HepG2 (cell line): ENCODE measurements around the gene CCND1. TPM values are rescaled to one million over a fixed set of nuclear protein-coding genes. Genes with fewer than 3 reads are reported as not detected.
A peak's percentile ranks its signal among the peaks of the same experiment; 100 is the strongest.

ENCODE experiments used
- ATRX ChIP-seq: sonication (generic); formaldehyde crosslinking; IDR thresholded peaks from 2 replicates; pipeline ENCODE4 v1.4.0; 2020; ENCODE audit warnings: missing genetic modification reagents, borderline replicate concordance
- CEBPG ChIP-seq: IDR thresholded peaks from 2 replicates; pipeline ENCODE4 v1.6.1; 2016
- DNMT3B ChIP-seq: conservative IDR thresholded peaks from 2 replicates; pipeline ENCODE4 v1.6.1; 2016; ENCODE audit warnings: missing biosample characterization, control low read depth
- FOXA3 ChIP-seq: IDR thresholded peaks from 2 replicates; pipeline ENCODE4 v1.6.1; 2016; ENCODE audit warnings: missing genetic modification reagents, missing compliant biosample characterization
- GMEB1 ChIP-seq: sonication (generic); formaldehyde crosslinking; IDR thresholded peaks from 2 replicates; pipeline ENCODE4 v1.5.1; 2020; ENCODE audit warnings: missing genetic modification reagents, mild to moderate bottlenecking, borderline replicate concordance
- GPN1 ChIP-seq: sonication (generic); formaldehyde crosslinking; IDR thresholded peaks from 2 replicates; pipeline ENCODE4 v1.5.1; 2020; ENCODE audit warnings: missing genetic modification reagents, borderline replicate concordance
- HNRNPK ChIP-seq: fragments of 200-400 bp; formaldehyde crosslinking; IDR thresholded peaks from 2 replicates; pipeline ENCODE4 v1.6.1; 2018; ENCODE audit warnings: low read length, low read depth, moderate library complexity, mild to moderate bottlenecking; ENCODE audit not compliant: poor library complexity, severe bottlenecking
- ISL2 ChIP-seq: sonication (generic); formaldehyde crosslinking; IDR thresholded peaks from 2 replicates; pipeline ENCODE4 v1.5.0; 2020; ENCODE audit warnings: missing genetic modification reagents
- MTF1 ChIP-seq: sonication (generic); formaldehyde crosslinking; IDR thresholded peaks from 2 replicates; pipeline ENCODE4 v1.5.0; 2020; ENCODE audit warnings: missing genetic modification reagents
- MXD3 ChIP-seq: IDR thresholded peaks from 2 replicates; pipeline ENCODE4 v1.6.1; 2016; ENCODE audit warnings: mild to moderate bottlenecking, missing biosample characterization, missing genetic modification reagents
- NAIF1 ChIP-seq: sonication (generic); formaldehyde crosslinking; IDR thresholded peaks from 2 replicates; pipeline ENCODE4 v1.5.0; 2020; ENCODE audit warnings: mild to moderate bottlenecking, missing genetic modification reagents, borderline replicate concordance
- NFKB2 ChIP-seq: sonication (generic); formaldehyde crosslinking; IDR thresholded peaks from 2 replicates; pipeline ENCODE4 v1.4.0; 2020; ENCODE audit warnings: missing genetic modification reagents, borderline replicate concordance
- PHF5A ChIP-seq: IDR thresholded peaks from one replicate; pipeline ENCODE4 v1.6.1; 2018; ENCODE audit warnings: low read depth, missing genetic modification reagents; ENCODE audit not compliant: unreplicated experiment
- RBM39 ChIP-seq: fragments of 200-400 bp; formaldehyde crosslinking; IDR thresholded peaks from one replicate; pipeline ENCODE4 v1.6.1; 2018; ENCODE audit warnings: antibody characterized with exemption, mild to moderate bottlenecking, low read depth, low read length; ENCODE audit not compliant: poor library complexity, severe bottlenecking
- SAFB2 ChIP-seq: sonication (generic); formaldehyde crosslinking; IDR thresholded peaks from 2 replicates; pipeline ENCODE4 v1.5.1; 2020; ENCODE audit warnings: missing genetic modification reagents, low read depth, mild to moderate bottlenecking, borderline replicate concordance
- SIN3B ChIP-seq: fragments of 150-350 bp; IDR thresholded peaks from 2 replicates; pipeline ENCODE4 v1.6.1; 2014; ENCODE audit warnings: low read length
- SNAI1 ChIP-seq: sonication (generic); formaldehyde crosslinking; IDR thresholded peaks from 2 replicates; pipeline ENCODE4 v1.5.0; 2020; ENCODE audit warnings: mild to moderate bottlenecking, missing genetic modification reagents, borderline replicate concordance
- SNAPC5 ChIP-seq: sonication (generic); formaldehyde crosslinking; IDR thresholded peaks from 2 replicates; pipeline ENCODE4 v1.8.1; 2023; ENCODE audit warnings: mild to moderate bottlenecking, missing genetic modification reagents, borderline replicate concordance
- TEAD3 ChIP-seq: optimal IDR thresholded peaks from 2 replicates; pipeline ENCODE3; 2016; ENCODE audit warnings: borderline replicate concordance
- TGIF2 ChIP-seq: IDR thresholded peaks from 2 replicates; pipeline ENCODE4 v1.6.1; 2016; ENCODE audit warnings: control low read depth, missing compliant biosample characterization
- TMF1 ChIP-seq: sonication (generic); formaldehyde crosslinking; IDR thresholded peaks from 2 replicates; pipeline ENCODE4 v1.8.1; 2022; ENCODE audit warnings: low read depth, missing genetic modification reagents
- TP53 ChIP-seq: sonication (generic); formaldehyde crosslinking; conservative IDR thresholded peaks from 2 replicates; pipeline ENCODE4 v1.4.0; 2020; ENCODE audit warnings: missing genetic modification reagents
- ZBTB4 ChIP-seq: sonication (generic); formaldehyde crosslinking; IDR thresholded peaks from 2 replicates; pipeline ENCODE4 v1.4.0; 2020; ENCODE audit warnings: missing genetic modification reagents, mild to moderate bottlenecking, borderline replicate concordance
- ZFP90 ChIP-seq: sonication (generic); formaldehyde crosslinking; IDR thresholded peaks from 2 replicates; pipeline ENCODE4 v1.8.0; 2022; ENCODE audit warnings: missing genetic modification reagents, mild to moderate bottlenecking, inconsistent platforms, borderline replicate concordance
- ZNF792 ChIP-seq: IDR thresholded peaks from 2 replicates; pipeline ENCODE4 v1.6.1; 2016
- ZNF879 ChIP-seq: sonication (generic); formaldehyde crosslinking; IDR thresholded peaks from 2 replicates; pipeline ENCODE4 v1.8.1; 2023; ENCODE audit warnings: missing genetic modification reagents
- ZSCAN20 ChIP-seq: sonication (generic); formaldehyde crosslinking; IDR thresholded peaks from 2 replicates; pipeline ENCODE4 v1.4.0; 2020; ENCODE audit warnings: missing genetic modification reagents, mild to moderate bottlenecking, borderline replicate concordance
- polyA plus RNA-seq, 8 experiments: library from polyadenylated mRNA; depleted of rRNA in 3 of 8; stranded (reverse) in 7 of 8; unstranded in 1 of 8; fragments of >200 nt; fragmentation: Illumina TruSeq in 4 of 8; extraction: Trizol in 4 of 8; gene quantifications; 2 replicates each; pipeline versions ENCODE4 v1.2.1 to v1.2.3, GENCODE V29; 2011 to 2016; ENCODE audit warnings: low read depth in 4 of 8, missing spikeins in 1 of 8, mixed read lengths in 1 of 8; ENCODE audit not compliant: insufficient read depth in 1 of 8
- total RNA-seq, 5 experiments: library from RNA; depleted of rRNA; stranded (reverse); fragments of >200 nt; fragmentation: Illumina TruSeq; extraction: Trizol; gene quantifications; 2 replicates each; pipeline ENCODE4 v1.2.3, GENCODE V29; 2016; ENCODE audit warnings: low read depth in 1 of 5

CCND1 gene
- total and polyA plus RNA-seq, 2 of the 13 experiments (the other 11 are each of a cell fraction or from before 2014, with no cell fraction given): 107 to 136 TPM

- TF ChIP-seq NAIF1 (CRISPR knock-in tag): no peak
- peak; percentile 36 for TF ChIP-seq TEAD3 (CRISPR knock-in tag)
- TF ChIP-seq ATRX (CRISPR knock-in tag): no peak
- TF ChIP-seq SIN3B: no peak
- TF ChIP-seq ZSCAN20 (CRISPR knock-in tag): no peak
- no peak for TF ChIP-seq DNMT3B (CRISPR knock-in tag)
- TF ChIP-seq SNAI1 (CRISPR knock-in tag): no peak
- no peak for TF ChIP-seq PHF5A (CRISPR knock-in tag)
- no peak for TF ChIP-seq ZNF792 (CRISPR knock-in tag)
- no peak for TF ChIP-seq SAFB2 (CRISPR knock-in tag)
- no peak for TF ChIP-seq GMEB1 (CRISPR knock-in tag)
- TF ChIP-seq MTF1 (CRISPR knock-in tag): no peak
- no peak; the same call in 1 of the 2 replicates for TF ChIP-seq CEBPG
- no peak for TF ChIP-seq MXD3
- no peak for TF ChIP-seq TMF1 (CRISPR knock-in tag)
- TF ChIP-seq HNRNPK: no peak
- TF ChIP-seq FOXA3 (CRISPR knock-in tag): 0 out of 2 replicates have a peak, but pooled peaks have one; percentile 9
- TF ChIP-seq NFKB2 (CRISPR knock-in tag): no peak; the same call in 1 of the 2 replicates
- TF ChIP-seq ZNF879 (CRISPR knock-in tag): no peak
- TF ChIP-seq ZBTB4 (CRISPR knock-in tag): no peak
- TF ChIP-seq TGIF2 (CRISPR knock-in tag): no peak
- TF ChIP-seq SNAPC5 (CRISPR knock-in tag): no peak
- no peak for TF ChIP-seq RBM39
- no peak for TF ChIP-seq TP53 (CRISPR knock-in tag)
- TF ChIP-seq ISL2 (CRISPR knock-in tag): no peak
- no peak for TF ChIP-seq ZFP90 (CRISPR knock-in tag)
- no peak for TF ChIP-seq GPN1
These were observed 42.9 kb downstream of the CCND1 start (continued) for GRCh38 chr11:69683764-69684333.
